GM15510 (cell line): ENCODE measurements around the gene HOXB9.

Experiments
- POLR2A ChIP-seq: IDR thresholded peaks from 3 replicates; pipeline ENCODE4 v1.6.1; 2011; ENCODE audit warnings: borderline replicate concordance; ENCODE audit not compliant: insufficient read length; ENCODE audit errors: extremely low read depth

Gene HOXB9

GRCh38 chr17:48593126-48593829 is 32.9 kb downstream of the HOXB9 start, which contains the start of gene HOXB5:
Gene HOXB5, minus strand, starts transcription at chr17:48593779. Its CDS starts 97 bp downstream, at chr17:48593682.
- no peak for TF ChIP-seq POLR2A

DNA sequence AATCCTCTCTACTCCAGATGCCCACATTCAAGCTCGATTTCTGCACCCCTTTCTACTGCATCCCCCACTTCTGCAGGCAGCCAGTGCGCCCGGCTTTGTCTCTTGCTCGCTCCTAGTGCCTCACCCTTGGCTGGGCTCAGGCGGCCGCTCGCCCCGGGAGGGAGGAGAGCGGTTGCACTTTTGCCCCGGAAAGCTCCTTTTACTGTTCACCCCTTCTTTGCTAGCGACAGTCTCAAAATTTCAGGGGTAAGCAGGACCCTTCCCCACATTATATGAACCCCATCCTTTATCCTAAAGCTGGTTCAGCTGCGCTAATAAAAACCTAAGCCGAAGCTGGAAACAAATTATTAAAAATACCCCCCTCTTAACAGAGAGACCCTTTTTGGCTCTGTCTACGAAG is 33.6 kb downstream of the HOXB9 start:
- TF ChIP-seq POLR2A = no peak

- no peak for TF ChIP-seq POLR2A
Measured at GRCh38 chr17:48592057-48592514, 34.1 kb downstream of the HOXB9 start.

DNA sequence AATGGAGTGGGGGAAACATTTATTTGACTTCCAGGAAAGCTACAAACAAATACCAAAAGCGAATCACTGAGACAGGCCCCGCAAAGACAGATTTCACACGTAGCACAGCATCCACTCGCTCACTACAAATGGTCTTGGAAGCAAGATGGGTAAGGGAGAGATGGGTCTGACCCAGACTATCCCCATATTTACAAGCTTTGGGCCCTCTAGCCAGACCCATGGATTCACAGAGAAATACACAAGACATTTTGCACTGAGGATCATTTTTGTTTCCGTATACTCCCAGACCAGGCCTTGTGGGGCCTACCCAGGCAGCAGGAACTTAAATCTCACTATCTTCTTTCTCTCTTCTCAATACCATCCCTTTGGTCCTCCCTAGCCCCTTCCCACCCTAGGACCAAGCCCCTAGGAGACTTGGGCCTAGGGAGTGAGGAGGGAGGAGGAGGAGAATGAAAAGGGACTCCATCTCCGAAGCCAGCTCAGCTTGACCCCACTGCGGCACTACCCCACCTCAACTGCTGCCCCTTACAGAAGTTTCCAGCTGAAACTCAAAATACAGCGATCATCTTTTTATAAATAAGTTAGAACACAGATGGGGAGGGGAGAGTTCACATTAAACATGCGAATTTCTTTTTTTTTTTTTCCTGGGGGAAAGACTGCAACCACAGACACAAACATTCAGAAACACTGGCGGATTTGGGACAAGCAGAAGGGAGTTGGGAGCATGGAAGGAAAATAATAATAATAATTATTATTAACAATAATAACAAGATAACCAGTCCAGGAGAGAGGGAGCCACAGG is 34.7 kb downstream of the HOXB9 start:
- no peak for TF ChIP-seq POLR2A

DNA sequence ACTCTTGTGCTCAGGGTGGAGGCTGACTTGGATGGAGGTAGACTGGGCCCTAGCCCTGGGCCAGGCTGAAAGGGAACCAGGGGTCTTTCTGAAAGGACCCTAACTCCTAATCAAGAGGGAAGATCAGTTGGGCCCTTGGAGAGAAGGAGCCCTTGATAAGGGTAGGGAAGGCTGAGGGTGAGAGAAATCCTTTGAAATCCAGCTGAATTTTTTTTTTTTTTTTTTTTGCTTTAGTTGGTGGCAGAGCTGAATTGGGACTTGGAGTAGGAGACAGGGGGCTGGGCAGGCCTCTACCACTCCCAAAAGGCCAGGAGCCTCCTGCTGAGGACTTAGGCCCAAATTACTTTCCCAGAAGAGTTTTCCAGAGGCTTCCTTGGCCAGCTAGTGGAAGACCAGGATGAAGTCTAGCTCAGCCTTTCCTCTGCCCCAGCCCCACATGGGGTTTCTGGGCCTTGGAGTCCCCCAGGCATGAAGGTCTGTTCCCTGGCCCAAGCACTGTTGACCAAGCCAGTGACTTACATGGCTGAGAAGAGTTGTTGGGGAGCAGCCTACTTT is 35.5 kb downstream of the HOXB9 start:
- TF ChIP-seq POLR2A = no peak

DNA sequence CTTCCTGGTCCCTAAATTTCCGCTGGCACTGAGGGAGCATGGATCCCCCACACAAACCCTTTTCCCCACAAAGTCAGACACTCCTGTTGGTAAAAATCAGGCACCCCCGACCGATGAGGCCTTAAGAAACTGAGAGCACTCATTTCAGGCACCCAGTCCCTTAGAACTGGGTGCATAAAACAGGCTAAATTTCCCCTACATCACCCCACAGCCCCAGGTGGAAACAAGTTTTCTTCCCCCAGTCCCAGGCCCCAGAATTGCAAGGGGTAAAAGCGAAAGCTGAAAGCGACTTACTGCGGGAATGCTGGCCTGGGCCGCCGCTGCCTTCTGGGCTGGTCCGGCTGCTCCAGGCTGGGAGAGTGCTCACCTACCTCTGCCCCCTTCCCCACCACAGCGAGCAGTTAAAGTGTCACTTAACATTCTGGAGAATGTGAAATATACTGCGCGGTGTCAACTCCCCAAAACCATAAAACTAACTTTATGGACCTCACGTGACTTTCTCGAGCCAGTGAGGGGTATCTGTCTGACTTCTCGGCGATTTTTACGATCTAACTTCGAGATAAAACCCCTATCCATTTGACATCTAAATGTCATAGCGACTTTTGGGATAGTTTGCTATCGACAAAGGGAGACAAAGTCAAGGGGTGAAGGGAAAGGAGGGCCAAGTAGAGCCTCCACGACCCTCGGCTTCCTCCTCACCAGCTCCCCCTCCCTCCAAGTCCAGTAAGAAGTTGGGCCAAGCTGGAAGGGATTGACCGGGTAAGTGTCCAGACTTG is 36.1 kb downstream of the HOXB9 start, which contains the start of gene HOXB3:
Gene HOXB3, minus strand, starts transcription at position 411 of the 776 bp plus-strand sequence. CDS start 37,767 bp downstream, outside the sequence.
- TF ChIP-seq POLR2A = no peak

DNA sequence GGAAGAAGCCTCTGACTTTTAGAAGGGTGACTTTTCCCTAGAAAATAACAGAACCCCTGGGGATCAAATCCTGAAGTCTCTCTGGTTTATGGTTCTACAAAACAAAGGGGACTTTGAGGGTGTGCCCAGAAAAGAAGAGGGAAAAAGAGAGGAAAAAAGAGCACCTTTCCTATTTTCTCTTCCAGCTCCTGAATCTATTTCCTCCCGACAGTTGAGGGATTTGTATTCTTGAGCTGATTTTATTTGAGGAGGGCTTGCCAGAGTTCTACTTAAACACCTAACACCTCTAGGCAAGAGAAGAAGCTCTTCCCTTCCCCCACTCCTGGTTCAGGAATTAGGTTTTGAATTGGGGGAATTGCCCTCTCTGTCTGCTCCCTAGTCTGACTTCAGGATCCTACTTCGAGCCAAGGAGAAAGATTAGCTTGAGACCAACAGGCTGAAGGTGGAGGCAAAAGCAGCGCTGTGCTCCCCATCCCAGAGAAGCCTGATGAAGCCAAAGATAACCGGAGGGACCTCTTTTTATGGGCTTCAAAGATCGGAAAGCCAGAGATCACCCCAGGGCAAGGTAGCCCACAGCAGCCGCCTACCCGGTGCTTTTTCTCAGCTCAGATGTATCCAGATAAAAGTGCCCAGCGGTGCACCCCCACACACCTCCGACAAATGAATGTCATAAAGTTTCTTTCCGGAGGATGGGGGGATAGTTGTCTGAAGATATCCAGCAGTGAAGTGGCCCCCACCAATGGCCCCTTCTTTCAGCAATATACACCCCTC is 36.9 kb downstream of the HOXB9 start:
- TF ChIP-seq POLR2A = no peak

- no peak for TF ChIP-seq POLR2A
Measured at GRCh38 chr17:48588528-48588927, 37.6 kb downstream of the HOXB9 start.

DNA sequence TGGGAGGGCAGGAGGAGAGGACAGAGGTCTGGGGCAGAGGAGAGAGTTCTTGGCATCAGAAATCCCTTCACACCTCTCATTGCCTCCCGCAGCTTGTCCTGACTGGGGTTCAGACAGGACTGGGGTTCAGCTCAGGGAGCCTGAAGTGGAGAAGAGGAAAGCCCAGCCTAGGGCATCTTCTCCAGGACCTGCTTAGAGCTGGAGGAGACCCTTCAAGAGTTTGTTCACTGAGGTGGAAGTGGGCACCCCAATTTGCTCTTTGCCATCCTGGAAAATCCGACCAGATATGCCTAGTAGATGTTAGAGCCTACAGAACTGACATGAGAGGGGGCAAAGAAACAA is 38.1 kb downstream of the HOXB9 start:
- TF ChIP-seq POLR2A = no peak

GRCh38 chr17:48587276-48588073 is 38.7 kb downstream of the HOXB9 start:
- TF ChIP-seq POLR2A = no peak

DNA sequence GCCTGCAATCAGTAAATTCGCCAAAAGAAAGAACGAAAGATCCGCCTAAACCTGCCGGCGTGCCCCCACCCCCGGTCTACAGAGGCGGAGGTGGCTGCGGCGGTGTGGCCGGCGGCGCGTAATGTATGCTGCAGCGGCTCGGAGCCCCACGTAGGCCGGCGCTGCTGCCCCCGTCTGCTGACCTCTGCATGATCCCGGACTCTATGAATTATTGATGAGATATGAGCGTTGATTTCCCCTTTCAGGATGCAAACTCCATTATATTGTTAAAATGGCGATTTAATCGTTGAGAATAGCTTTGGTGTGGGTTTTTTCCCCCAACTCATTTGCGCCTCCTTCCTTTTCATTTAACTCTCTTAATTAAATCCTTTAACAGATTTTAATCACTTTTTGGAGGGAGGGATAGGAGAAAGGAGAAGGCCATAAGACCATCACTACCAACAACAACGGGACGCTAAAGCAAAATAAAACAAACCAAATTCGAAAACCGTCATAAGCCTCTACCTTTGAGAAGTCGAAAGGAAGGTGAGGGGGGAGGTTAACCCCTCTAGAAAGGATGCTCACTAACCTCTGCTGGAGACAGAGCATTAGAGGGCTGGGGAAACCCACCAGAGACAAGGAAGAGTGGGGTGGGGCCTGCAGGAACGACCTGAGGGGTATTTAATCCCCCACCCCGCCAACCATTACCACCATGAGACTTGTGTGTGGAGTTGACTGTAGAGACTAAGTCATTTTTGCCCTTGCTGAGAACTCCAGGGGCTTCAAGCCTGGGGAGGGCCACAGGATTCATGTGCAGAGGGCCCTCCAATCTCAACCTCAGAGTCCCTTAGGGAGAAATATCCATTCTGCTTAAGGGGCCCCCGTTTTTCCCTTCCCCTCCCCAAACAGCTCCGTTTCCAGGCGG is 39.6 kb downstream of the HOXB9 start:
- no peak for TF ChIP-seq POLR2A

- no peak for TF ChIP-seq POLR2A
Measured at GRCh38 chr17:48584223-48584741, 41.9 kb downstream of the HOXB9 start.

DNA sequence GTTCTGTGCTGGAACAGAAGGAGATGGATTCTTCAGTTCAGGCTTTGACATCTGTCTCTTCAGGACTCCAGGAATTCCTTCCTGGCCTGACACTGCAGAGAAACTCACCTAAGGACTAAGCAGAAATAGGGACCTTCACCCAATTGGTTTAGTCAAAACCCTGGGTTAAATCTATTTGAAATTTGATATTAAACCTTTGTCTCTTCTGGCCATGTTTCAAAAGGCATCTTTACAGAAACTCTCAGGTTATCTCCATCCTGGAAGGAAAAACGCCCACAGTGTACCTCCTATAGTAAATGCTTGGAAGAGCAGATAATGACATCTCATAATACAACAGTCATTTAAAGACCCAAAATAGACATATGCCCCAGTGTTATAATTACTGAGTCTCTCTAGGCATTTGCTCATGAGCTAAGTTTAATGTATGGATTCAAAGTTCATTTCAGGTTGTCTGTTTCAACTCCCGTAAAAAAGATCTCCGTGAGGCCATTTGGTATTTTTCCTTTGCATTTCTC is 42.4 kb downstream of the HOXB9 start:
- no peak for TF ChIP-seq POLR2A

DNA sequence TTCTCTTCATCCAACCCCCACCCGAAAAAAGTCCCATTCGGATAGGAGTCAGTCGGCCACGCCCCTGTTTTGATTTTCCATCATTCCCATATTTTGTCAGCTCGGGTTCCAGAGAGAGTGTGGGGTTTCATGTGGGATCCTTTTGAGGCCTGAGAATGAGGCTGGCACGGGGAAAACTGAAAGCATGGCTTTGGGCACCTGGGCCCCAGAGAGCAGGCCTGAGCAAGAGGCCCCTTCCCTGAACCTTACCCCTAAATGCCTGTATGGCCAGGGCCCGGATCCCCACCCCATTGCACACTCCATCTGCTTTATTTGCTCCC is 43.4 kb downstream of the HOXB9 start:
- no peak for TF ChIP-seq POLR2A
